GM18858 (cell line): ENCODE data around the gene SAMD14.

Experiments
- ATAC-seq: cut with Tn5 transposase; IDR thresholded peaks from one replicate; pipeline ENCODE4 v1.9.1; 2021; ENCODE audit not compliant: unreplicated experiment

The SAMD14 gene

DNA sequence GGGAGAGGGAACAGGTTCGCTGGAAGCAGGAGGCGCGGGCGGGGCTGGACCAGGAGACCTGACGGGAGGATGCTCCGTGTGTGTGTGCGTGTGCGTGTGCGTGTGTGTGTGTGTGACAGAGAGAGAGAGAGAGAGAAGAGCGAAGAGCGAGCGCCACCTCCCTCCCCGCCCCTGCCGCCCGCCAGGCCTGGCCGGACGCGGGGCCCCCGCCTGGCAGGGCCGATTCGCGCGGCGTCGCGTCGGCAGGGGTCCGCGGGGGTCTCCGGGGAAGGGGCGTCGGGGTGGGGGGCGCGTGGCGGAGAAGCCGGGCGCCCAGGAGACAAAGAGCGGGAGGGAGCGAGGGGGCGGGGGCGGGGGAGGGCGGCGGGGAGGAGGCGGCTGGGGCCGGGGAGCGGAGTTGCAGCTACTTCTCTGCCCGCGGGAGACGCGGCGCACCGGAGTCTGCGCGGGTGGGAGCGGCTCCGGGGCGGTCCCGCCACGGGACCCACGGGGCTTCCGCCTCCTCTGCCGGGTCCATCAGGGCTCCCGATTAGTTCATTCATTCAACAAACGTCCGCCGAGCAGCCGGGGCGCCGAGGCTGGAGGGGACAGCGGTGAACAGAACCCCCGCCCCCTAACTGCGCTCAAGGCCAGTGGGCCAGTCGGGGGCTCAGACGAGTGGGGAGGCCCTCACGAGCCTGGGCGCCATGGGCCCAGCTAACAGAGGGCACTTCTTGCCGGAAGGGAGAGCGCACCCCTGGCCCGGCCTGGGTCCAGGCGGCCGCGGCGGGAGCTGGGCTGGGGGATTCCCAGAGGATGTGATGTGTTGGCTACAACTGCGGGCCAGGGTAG, at the start of gene SAMD14:
SAMD14 (minus strand) TSS at position 433 of the 831 bp plus-strand sequence. CDS start 5,201 bp downstream, outside the sequence.
- no peak for ATAC-seq

DNA sequence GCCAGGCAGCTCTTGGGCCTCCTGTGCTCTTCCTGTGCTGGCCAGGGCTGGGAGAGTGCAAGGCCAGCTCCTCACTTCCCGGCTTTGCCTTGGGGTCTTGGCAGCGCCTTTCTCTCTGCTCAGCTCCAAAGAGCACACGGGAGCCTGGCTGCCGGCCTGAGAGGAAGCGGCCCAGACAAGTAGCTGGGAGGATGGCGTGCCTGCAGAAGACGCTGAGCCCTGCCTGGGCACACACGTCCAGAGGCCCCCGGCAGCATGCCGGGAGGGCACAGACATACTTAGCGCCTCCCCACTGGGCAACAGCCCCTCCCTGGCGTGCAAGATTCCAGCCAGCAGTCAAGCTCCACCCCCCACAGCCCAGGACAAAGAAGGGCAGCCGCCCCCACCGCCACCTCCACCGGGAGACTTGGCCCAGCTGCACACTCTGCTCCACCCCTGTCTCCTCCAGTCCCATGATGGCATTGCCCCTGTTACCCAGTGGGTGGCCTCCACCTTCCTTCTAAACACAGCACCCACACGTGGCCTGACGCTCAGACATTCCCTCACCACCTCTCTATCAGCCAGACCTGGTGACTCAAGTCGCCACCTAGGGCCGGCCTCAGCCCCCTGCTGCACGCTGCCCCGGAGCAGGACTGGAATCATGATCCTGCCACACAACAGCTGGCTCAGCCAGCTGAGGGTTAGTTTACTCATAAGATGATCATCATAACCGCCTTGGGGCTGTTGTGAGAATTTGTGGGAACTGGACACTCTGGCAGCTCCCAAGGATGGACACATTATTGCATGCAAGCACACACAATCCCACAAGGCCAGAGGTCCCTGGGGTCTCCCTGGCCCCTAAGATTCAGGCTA, 48.2 kb upstream of the SAMD14 start:
- ATAC-seq = no peak

DNA sequence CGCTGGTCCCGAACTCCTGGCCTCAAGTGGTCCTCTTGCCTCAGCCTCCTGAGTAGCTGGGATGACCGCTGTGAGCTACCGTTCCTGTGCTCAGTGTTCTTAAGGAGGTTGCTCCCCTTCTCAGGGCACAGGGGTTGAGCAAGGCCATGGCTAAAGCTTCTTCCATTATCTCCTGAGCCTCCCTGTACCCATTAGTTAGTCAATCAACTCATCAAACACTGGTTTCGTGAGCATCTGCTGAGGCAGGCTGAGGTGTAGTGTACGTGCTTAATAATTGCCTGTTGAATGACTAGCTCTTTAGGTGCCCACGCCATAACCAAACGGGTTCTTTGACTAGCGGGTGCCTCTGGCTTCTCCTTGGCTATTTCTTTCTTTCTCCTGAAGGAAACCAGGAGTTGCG, 47.5 kb upstream of the SAMD14 start:
- no peak for ATAC-seq

DNA sequence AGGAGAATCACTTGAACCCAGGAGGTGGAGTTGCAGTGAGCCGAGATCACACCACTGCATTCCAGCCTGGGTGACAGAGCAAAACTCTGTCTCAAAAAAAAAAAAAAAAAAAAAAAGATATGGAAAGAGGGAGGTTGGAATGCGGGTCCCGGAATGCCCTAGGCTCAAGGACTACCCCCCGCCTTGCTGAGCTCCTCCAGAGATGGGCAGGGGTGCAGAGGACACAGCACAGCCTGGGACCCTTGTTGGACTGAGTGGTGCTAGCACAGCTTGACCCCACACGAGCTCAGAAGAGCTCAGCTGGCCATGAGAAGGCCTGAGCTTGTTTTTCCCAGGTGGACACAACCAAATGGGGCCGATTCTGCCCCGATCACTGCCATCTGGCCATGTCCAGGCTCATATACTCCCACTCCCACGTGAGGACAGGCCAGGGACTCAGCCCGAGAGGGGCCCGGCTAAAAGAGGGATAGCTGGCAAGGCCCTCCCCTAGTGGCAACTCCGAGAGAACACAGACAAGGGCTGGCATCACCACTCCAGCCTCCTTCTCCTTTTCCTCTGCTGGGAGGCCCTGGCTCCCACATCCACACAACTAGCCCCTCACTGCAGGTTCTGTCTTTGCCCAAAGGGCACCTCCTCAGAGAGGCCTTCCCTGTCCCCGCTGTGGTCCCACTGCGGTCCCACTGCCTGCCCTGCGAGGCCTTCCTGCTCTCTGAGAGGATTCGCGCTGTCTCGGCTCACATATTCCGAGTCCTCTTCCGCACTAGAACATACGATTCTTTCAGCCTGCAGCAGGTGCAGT, 46.8 kb upstream of the SAMD14 start:
- ATAC-seq = no peak

DNA sequence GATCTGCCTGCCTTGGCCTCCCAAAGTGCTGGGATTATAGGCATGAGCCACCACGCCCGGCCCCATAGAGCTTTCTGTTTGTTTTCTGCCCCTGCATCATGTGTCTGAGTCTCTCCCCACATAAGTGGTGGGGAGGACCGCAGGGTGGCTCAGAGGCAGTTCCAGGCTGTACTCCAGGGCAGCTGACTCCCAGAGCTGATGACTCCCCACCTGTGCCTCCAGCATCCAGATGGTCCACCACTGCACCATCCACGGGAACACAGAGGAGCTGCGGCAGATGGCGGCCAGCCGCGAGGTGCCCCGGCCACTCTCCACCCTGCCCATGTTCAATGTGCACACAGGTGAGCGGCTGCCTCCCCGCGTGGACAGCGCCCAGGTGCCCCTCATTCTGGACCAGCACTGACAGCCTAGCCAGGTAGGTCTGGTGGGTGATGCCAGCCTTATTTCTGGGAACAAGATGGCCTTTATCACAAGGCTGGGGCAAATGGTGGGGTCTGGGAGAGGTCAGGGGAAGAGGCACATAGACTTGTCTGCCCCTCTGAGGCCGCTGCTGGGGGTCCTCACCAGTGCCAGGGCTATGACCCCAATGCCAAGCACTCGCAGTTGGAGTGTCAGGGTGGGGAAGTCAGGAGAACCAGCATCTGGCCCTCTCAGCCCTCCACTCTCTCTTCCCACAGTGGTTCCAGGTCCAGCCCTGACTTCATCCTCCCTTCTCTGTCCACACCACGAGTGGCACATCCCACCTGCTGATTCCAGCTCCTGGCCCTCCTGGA, 45.3 kb upstream of the SAMD14 start:
- no peak for ATAC-seq

GRCh38 chr17:50174444-50174843, 44.5 kb upstream of the SAMD14 start:
- no peak for ATAC-seq

DNA sequence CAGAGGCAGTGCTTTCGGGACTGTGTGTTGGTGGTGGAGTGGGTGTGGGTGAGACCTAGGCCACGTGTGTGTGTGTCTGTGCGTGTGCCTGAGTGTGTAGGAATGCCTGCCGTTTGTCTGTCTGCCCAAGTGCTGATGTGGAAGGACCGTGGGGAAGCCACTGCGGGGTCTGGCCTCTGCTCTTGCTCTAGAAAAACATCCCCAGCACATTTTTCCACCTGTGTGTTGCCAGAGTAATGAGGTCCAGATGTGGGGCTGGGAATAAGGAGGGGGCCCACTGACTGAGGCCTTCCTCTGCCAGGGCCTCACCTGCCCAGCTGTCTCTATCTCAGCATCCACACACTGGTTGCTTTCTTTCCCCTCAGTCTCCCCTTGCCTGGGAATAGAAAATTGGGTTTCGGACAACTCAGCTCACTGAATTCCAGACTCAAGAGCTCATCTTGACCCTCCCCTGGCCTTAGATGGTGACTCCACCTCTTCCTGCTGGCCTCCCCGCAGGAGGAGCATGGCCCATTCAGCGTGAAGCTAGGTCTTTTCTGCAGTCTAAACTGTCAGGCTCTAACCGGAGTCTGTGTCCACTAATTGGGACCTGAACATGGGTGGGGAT, 43.5 kb upstream of the SAMD14 start:
- ATAC-seq = no peak

- ATAC-seq = no peak
These were observed 43.0 kb upstream of the SAMD14 start for GRCh38 chr17:50172936-50173334.

DNA sequence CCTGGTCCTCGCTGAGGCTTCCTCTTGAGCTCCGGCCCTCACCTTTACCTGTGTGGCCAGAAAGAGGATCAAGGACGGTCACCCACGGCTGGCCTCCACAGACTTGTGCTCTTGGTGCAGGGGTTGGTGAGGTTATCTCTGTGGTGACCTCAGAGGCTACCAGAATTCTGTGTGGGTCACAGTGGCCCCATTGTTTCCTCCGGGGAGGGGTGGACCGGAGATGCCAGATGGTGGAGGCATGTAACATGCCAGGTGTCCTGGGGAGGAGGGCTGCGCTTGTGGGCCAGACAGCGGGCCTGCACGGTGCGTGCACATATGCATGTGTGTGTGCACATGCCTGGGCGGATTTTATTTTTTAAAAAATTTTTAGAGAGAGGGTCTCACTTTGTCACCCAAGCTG, 42.2 kb upstream of the SAMD14 start:
- ATAC-seq = no peak

GRCh38 chr17:50171371-50172071, 41.6 kb upstream of the SAMD14 start:
- no peak for ATAC-seq

- peak; percentile 58 for ATAC-seq
These were observed 40.9 kb upstream of the SAMD14 start for GRCh38 chr17:50170662-50171370.

DNA sequence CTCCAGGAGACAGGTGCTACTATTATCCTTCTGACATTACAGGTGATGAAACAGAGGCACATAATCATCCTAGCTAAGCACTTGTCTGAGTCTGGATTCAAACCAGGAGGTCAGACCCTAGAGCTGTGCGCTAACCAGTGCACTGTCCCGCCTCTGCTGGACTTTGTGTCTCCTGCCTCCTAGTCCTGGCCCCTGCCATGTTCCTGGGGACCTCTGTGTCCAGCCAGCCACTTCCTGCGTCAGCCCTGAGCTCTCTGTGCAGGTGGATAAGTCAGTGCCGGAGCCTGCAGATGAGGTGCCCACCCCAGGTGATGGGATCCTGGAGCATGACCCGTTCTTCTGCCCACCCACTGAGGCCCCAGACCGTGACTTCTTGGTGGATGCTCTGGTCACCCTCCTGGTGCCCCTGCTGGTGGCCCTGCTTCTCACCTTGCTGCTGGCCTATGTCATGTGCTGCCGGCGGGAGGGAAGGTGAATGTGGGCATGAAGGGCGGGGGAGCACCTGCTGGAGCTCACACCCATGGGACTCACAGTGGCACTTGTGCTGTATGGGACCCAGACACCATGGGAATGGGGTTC, 40.0 kb upstream of the SAMD14 start:
- no peak for ATAC-seq

DNA sequence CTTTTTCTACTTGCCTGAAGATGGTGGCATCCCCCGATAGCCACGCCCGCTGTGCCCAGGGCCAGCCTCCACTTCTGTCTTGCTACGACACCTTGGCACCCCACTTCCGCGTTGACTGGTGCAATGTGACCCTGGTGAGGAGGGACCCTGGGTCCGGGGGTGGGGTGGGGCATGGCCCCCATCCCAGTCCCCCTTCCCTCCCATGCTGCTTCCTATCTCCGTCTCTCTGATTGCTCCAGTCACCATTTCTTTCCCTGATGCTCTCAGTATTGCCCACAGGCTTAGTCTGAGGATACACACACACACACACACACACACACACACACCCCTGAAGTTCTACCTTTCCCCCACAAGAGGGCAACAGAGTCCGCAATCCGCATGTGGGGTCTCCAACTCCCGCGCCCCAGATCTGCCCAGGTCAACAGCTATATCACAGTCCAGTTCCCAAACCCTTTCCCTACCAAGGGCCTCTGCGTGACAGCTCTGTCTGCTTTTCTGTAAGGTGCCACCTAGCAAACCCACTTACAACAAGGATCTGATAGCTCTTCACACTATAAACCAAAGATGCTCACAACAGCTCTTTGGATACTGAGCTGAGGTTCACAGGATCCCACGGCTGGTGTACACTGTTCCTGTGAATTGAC, 39.3 kb upstream of the SAMD14 start:
- ATAC-seq = no peak

DNA sequence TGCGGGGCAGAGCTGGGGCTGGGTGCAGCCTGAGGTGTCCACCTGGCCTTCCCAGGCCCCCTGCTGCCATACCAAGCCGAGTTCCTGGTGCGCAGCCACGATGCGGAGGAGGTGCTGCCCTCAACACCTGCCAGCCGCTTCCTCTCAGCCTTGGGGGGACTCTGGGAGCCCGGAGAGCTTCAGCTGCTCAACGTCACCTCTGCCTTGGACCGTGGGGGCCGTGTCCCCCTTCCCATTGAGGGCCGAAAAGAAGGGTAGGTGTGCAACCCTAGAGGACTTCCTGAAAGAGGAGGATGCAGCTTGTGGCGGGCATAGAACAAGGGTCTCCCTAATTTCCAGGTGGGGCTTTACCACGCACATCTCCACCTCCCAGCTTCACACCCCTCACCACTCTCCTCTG, 38.4 kb upstream of the SAMD14 start:
- no peak for ATAC-seq

DNA sequence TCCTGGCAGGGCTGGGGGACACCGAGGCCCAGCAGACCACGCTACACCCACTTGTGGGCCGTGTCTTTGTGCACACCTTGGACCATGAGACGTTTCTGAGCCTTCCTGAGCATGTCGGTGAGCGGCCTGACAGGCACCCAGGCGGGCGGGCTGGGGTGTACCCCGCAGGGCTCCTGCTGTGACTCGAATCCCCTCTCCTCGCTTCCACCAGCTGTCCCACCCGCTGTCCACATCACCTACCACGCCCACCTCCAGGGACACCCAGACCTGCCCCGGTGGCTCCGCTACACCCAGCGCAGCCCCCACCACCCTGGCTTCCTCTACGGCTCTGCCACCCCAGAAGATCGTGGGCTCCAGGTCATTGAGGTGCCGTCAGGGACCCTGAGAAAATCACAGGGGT, 37.4 kb upstream of the SAMD14 start:
- no peak for ATAC-seq

GRCh38 chr17:50166518-50167181, 36.7 kb upstream of the SAMD14 start:
- no peak for ATAC-seq

DNA sequence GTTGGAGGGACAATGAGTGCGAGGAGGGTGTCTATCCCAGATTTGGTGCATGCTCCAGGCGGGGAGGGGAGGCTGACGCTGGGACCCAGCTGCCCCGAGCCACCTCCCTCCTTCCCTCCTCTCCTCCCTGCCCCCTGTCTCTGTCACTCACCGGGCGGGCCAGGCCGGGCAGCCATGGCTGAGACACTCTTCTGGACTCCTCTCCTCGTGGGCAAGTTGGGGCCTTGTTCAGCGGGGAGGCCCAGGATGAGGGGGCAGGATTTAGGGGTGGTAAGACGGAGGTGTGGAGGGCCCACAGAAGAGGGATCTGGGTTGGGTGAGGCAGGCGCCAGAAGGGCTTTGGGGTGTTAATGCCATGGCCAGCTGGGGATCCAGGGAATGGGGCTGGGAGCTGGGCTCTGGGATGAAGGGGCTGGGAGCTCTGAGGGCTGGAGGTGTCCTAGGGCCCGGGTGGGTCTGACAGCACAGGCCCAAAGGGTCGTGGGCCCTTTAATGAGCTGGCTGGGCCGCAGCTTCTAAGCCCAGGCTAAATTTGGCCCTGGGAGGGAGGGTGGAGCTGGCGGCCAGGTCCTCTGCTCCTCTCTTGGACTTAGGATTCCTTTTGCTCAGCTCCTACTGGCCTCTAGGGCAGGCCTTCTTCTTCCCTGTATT, 36.0 kb upstream of the SAMD14 start, which contains the start of gene SGCA:
SGCA (plus strand) TSS at position 139 of the 651 bp plus-strand sequence; CDS start at position 175, 36 bp downstream.
- no peak for ATAC-seq
